Endothelial cell of hepatic sinusoid (primary cell): Measurements from ENCODE around the gene RBBP4.
"Not testable (repeated sequence)": the region's sequence is repeated elsewhere in the genome, so short reads cannot be mapped to it uniquely, and the experiment has no call there.

Source experiments
- in situ Hi-C: cut with HindIII; loops from 2 replicates; pipeline ENCODE4 v1.10.0; 2017; ENCODE audit warnings: low sequenced_read_pairs

The RBBP4 gene

DNA sequence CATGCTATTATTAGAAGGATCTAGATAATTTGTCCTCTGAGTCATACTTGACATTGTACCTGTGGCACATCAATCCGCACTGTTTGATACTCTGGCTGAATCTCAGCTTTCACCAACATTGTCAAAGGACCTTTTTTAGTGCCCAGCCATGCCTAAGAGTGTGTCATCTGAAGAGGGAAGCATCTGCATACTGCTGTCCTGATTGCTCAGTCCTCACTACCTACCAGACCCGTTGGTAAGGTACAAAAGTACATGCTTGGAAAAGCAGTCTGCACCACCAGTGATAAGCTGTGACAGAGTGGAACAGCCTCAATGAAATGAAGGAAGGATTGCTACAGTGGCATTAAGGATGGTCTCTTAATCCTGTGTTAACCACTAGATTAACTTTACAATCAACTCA, 34.5 kb downstream of the RBBP4 start:
- in situ Hi-C loops, result no loop called here

DNA sequence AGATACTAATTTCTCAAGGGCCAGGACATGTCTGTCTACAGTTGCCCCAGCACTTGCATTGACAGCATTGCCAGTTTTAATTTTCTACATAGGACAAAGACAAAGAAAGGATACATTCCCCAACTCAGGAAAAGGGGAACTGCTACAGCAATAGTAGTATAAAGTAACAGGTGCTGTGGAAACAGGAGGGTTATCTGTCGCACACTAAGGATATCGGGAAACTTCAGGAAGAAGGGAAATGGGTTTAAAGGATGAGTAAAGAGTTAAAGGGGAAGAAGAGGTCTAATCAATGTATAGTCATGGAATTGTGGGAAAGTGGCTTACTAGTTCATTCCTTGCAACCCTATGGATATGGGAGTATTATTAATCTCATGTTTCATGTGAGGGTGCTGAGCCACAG, 35.4 kb downstream of the RBBP4 start:
- in situ Hi-C loops, result no loop called here

DNA sequence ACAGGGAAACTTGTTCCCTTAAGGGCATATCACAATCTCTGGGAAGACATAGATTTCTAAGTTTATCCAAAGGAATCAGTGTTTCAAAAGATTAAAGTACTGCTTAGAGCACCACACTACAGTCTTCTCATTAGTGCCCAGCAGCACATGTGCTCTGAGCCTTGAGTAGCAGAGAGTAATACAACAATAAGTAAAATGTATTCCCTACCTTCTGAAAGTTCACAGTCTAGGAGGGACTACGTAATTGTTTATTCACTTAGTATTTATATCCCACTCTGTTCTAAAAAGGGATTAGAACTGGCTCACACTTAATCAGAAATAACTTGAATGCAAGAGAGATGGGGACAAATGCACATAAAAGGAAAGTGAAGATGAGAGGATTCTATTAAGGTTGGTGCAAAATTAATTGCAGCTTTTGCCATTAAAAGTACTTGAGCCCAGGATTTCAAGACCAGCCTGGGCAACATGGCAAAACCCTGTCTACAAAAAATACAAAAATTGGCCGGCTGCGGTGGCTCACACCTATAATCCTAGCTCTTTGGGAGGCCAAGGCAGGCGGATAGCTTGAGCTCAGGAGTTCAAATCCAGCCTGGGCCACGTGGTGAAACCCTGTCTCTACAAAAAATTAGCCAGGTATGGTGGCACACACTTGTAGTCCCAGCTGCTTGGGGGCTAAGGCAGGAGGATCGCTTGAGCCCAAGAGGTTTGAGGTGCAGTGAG, 42.6 kb downstream of the RBBP4 start:
- in situ Hi-C loops, result loop anchor here (5.0 kb wide), 1 partner anchor 91 kb away; no protein-coding TSS in a partner anchor

DNA sequence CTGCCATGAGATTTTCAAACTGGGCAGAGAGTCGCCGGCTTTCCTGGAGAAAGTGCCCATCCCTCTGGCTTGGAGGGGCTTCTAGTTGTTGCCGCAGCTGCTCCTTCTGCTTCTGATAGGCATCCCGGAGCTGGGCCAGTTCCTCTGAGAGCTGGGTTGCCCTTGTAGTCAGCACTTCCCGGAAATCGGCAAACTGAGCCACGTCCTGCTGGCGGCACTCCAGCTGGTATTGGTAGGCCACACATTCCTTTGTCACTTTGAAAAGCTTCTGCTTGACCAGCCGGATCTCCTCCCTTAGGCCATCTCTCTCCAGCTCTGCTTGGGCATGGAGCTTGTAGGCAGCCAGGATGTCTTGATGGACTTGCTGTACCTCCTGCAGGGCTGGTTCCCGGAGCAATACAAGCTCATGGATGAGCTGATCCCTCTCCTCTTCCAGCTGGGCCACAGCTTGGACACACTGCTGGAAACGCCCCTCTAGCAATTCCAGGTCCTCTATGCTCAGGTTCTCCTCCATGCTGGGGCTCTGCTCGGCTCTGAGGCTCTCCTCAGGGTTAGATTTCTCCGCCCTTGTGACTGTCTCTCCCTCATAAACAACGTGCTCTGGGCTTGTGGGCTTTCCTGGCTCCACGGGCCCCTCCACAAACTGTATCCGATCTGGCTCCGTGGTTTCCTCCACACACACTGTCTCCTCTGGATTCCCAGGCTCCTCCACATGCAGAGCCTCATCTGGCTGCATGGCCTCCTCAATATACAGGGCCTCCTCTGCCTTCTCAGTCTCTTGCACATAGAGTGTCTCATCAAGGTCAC, 44.3 kb downstream of the RBBP4 start:
- in situ Hi-C loops, result no loop called here

DNA sequence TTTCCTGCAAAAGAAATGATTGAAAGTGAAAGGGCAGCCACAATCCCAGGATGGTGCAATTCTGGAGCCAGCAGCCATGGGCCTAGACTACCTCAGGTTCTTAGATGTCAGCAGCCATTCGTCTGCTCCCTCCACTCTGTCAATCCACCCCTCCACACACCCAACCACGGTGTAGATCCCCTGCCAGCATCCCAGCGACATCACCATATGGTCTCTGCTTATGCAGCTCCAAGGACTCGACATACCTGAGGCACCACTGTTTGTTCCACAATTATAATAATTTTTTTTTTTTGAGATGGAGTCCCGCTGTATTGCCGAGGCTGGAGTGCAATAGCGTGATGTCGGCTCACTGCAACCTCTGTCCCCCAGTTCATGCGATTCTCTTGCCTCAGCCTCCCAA, 45.0 kb downstream of the RBBP4 start:
- in situ Hi-C loops, result no loop called here

DNA sequence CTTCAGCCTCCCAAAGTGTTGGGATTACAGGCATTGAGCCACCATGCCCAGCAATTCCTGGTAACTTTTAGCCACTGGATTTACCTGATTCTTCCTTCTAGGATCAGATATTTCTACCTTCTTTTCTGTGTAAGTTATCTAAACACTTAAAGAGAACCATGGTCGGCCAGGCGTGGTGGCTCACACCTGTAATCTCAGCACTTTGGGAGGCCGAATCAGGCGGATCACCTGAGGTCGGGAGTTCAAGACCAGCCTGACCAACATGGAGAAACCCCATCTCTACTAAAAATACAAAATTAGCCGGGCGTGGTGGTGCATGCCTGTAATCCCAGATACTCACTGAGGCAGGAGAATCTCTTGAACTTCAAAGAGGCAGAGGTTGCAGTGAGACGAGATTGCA, 46.0 kb downstream of the RBBP4 start:
- in situ Hi-C loops, result not testable (repeated sequence)

DNA sequence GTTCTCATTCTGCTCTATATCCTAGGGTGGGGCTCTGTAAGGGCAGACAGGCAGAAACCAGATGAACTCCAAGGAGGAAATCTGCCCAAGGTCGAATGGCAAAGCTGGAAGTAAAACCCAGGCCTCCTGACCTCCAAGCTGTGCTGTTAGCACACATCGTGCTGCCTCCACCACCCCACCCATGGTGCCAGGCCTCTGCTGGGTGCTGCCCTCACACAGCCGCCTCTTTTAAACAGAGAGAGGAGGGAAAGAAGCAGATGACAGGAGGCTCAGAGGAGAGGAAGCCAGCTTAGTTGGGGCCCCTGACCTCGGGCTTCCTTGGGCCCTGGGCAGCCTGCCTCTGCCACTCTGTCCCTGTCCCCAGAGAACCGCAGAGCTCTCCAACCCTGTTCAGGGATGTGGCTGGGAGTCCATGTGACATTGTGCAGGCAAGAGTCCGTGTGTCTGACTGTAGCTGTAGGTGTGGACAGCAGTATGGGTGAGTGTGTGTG, 50.5 kb downstream of the RBBP4 start:
- in situ Hi-C loops, result no loop called here

DNA sequence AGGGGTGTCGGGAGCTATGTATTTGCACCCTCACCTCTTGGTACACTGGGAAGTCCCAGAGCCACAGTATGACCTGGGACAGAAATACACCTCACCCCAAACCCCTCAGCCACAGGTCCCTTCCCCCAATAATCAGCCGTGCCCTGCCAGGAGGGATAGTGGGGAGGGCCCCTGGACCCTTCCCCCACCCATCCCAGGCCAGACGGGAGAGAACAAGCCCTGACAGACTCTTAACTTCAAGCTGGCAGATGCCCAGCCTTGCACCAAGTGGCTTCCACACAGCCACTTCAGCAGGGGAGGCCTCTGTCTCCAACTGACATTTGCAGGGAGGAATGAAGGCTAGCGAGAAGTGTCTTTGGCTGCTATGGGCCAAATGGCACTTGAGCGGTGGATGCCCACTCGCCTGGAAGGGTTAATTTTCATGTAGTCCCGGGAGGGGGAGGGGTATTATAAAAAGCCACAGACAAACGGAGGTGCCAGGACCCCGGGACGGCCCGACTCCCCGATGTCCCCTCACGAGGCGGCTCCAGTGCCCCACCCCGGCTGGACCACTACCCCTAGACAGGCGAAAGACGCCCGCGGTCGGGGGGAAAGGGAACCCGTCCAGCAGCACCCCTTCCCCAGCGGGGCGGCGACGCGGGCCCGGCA, 51.1 kb downstream of the RBBP4 start:
- in situ Hi-C loops, result no loop called here

DNA sequence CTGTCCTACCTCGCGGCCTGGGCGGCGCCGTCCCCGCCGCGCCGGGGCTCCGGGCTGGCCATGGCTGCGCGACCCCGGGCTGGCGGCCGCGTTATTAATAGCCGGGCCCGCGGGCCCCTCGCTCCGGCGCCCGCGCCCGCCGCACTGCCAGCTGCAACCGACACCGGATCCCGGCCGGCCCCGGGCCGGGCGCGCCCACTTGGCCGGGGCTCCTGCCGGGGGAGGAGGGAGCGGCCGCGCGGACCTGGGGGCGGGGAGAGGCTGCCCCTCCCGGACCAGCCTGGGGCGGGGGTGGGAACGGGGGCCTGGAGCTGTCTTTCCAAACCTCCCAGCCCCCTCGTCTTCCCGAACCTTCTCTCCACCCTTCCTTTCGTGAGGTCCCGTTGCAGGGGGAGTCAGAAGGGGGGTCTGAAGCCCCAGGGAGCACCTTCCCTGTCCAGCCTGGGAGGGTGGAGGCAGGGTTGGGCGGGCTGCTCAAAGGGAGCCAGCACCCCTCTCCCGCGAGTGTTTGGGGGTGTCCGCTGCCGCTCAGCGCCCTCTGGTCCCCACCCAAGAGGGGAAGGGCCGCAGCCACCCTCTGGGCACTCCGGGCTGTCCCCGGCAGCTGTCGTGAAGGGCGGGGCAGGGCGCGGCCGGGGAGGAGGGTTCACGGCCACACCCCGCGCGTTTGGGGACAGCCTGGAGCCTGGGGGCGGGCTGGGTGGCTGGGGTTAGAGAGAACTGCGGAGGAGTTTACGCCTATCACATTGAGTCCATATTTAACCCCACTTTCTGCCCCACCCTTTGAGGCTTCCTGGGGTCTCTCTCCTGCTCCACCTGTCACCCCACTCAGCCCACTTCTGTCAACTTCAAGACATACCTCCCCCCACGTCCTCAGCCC, 51.8 kb downstream of the RBBP4 start, which contains the start of gene SYNC:
TSS of gene SYNC (minus strand) at position 172 of the 880 bp plus-strand sequence. CDS start at position 62, 110 bp downstream.
- in situ Hi-C loops, result no loop called here

DNA sequence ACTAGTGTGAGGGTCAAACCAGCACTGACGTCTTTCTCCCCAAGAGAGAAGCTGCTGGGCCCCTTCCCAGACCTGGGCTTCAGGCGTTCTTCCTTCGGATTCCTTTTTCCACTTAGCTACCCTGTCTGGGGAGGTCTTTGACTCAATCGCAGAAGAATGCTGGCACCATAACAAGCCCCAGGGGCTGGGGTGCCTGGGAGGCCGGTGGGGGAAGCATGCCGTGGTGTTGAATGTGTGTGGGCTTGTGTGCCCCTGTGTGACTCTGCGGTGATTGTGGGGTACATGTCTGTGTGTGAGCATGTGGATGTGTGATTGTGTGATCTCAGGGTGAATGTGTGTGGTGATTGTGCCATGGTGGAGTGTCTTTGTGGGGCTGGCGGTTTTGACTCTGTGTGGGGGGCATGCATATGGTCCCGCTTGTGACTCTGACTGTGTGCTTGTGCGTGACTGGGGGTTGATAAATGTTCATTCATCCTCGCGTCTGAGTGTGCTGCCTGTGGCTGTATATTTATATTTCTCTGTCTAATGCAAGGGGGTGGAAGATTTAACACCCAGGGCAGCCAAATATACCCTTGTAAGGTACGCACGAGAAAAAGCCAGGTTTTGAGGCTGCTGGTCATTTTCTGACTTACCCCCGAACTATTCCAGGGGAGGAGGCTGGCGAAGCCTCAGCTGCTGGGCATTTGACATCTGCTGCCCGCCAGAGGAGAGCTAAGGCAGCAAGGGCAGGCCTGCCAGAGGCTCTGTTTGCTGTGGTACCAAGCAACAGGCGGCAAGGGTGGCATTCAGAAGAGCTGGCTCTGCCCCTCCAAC, 52.7 kb downstream of the RBBP4 start:
- in situ Hi-C loops, result no loop called here

DNA sequence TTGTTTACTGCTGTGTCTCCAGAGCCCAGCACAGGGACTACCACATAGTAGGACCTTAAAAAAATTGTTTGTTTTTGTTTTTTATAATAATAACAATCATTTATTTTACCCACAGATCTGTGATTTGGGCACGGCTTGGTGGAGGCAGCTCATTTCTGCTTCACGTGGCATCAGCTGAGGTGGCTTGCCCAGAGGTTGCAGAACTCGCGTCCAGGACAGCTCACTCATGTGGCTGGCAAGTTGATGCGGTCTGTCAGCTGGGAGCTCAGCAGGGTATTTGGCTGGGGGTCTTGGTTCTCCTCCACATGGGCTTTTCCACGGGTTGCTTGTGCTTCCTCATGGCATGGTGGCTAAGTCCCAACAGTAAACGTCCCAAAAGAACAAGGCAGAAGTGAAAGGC, 54.5 kb downstream of the RBBP4 start:
- in situ Hi-C loops, result loop anchor here (5.0 kb wide), 1 partner anchor 77 kb away; no protein-coding TSS in a partner anchor

DNA sequence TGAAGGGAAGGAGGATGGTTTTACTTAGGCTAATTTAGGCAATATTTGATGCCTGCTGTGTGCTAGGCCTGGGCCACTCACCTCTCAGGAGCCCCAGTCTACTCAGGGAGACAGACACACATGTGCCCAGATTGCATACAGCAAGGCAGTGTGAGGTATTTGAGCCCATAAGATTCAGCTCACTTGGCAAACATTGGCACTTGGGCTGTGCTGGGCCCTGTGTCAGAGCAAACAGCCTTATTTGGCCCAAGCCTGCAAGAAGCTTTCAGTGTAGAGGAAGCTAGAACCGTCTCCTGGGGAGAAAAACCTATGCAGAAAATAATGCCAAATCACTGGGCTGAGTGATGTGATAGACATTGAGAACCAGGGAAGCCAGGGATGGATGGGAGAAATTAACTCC, 55.5 kb downstream of the RBBP4 start:
- in situ Hi-C loops, result loop anchor here (5.0 kb wide), 1 partner anchor 76 kb away; no protein-coding TSS in a partner anchor

DNA sequence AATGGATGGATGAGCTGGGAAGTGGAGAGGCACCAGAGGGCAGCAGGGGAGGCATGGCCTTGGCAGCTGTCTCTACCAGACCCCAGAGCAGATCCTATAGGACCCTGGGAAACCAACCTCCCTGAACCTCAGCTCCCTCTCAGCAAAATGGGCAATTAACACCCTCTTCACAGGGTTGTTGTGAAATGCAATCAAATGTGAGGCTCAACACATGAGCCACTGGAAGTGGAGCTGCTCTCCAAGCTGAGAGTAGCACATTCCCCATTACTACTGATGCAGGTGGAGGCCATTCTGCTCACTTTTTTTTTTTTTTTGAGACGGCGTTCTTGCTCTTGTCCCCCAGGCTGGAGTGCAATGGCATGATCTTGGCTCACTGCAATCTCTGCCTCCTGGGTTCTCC, 58.1 kb downstream of the RBBP4 start:
- in situ Hi-C loops, result loop anchor here (5.0 kb wide), 1 partner anchor 73 kb away; no protein-coding TSS in a partner anchor

DNA sequence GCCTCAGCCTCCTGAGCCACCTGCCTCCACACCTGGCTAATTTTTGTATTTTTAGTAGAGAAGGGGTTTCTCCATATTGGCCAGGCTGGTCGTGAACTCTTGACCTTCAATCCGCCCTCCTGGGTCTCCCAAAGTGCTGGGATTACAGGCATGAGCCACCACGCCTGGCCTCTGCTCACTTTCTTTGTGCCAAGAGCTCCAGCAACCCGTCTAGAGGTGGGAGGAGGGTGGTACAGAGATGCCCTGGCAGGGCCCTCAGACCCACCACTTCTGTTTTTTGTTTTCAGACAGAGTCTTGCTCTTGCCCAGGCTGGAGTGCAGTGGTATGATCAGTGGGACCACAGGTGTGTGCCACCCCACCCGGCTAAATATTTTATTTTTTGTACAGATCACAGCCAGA, 58.5 kb downstream of the RBBP4 start:
- in situ Hi-C loops, result loop anchor here (5.0 kb wide), 1 partner anchor 73 kb away; no protein-coding TSS in a partner anchor

DNA sequence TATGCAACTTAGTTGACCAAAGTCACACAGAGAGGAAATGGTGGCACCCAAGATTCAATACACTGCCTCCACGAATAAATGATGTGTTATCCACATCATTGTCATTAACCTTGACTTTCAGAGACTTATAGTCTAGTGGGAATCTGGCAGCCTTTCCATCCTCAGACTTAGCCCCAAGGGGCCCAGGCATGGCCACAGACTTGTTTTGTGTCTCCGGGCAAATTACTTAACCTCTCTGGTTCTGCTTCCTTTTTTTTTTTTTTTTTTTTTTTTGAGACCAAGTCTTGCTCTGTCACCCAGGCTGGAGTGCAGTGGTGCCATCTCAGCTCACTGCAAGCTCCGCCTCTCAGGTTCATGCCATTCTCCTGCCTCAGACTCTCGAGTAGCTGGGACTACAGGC, 60.2 kb downstream of the RBBP4 start:
- in situ Hi-C loops, result loop anchor here (5.0 kb wide), 1 partner anchor 51 kb away; no protein-coding TSS in a partner anchor

DNA sequence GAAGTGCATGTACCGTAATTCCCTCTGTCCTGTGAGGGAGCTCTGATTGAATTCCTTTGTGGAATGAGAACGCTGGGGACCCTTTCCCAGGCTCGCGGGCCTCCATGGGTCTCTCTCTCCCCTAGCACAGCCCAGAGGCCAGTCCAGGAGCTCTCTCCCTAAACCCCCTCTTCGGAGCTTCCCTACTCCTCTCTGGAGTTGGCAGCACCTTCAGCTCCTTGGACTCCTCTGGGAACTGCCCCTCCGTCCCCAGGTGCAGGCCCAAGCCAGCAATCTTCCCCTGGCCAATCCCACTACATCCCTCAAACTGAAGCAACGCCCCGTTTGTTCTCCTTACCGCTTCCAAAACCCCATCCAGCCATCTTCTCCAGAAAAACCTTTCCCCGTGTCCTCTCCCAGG, 62.1 kb downstream of the RBBP4 start:
- in situ Hi-C loops, result loop anchor here (5.0 kb wide), 1 partner anchor 49 kb away; no protein-coding TSS in a partner anchor

DNA sequence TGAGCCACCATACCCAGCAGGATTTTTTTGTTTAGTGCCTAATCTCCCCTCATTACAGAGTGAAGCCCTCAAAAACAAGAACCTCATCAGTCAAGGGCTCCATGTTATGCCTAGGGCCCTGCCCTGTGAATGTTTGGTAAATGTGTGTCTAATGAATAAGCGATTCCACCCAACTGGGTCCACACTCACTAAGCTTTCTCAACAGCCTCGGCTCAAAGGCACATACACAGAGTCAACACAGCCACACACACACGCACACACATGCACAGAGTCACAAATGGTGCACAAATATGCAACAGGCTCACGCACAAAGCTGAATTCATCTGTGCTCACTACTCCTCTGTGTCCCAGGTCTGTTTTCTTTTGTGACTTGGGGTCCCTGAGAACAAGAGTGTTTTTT, 63.3 kb downstream of the RBBP4 start:
- in situ Hi-C loops, result loop anchor here (5.0 kb wide), 1 partner anchor 48 kb away; no protein-coding TSS in a partner anchor

DNA sequence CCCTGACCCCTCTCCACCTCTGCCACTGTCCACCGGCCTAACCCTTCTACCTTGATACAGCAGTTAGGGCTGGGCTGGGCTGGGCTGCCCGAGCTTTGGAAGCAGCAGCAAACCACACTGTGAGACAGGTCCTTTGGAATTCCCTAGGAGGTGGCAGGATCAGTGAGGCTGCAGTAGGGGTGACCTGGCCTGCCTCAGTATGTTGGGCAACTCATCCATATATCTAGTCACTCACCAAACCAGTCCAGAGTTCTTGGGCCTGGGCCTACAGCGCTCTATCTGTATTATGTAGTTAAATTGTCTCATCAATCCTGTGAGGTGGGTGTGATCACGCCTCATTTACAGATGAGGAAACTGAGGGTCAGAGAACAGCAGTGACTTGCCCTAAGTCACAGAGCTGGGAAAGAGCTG, 64.9 kb downstream of the RBBP4 start:
- in situ Hi-C loops, result no loop called here
